ENCODE measurements around the gene ZNF490.
"Not testable (repeated sequence)": the region's sequence is repeated elsewhere in the genome, so short reads cannot be mapped to it uniquely, and the experiment has no call there.

The ZNF490 gene

DNA sequence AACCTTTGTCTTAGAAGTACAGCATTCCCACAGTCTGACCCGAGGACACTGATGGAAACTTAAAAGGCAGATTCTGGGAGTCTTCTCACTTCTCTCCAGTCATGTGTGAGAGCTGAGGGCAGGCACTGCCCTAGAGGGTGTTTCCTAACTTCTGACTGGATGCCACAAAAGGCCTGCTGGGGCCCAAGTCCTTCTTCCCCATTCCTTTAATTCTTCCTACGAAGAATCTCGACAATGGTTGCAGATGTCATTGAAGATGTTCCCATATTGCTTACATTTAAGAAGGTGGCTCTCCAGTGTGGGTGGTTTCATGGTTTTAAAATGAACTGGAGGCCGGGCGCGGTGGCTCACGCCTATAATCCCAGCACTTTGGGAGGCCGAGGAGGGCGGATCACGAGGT, 32.0 kb downstream of the ZNF490 start:
- DNase-seq (ENCODE audit: extremely low spot score), result no peak
- ChIA-PET CTCF (interaction anchor here (1.0 kb wide), 1 partner anchor 9 kb away, joined by 3 read pairs; no protein-coding TSS in a partner anchor), POLR2A (no interaction called here)
- no peak for TF ChIP-seq CTCF (IDR thresholded peaks at IDR 0.05; ENCODE audit: control extremely low read depth, extremely low read depth, low read depth, missing control alignments)

GRCh38 chr19:12574036-12574435, 36.6 kb downstream of the ZNF490 start:
- peak; percentile 57 for DNase-seq (ENCODE audit: extremely low spot score)
- TF ChIP-seq CTCF (IDR thresholded peaks at IDR 0.05; ENCODE audit: control extremely low read depth, extremely low read depth, low read depth, missing control alignments), result no peak
- CTCF ChIA-PET, result interaction anchor here (0.9 to 4.4 kb wide), 9 partner anchors 11 to 483 kb away, joined by 3 to 25 read pairs (median 3); partner anchors contain the start of gene FBXW9
- POLR2A ChIA-PET, result interaction anchor here (0.7 kb wide), 2 partner anchors 39 to 79 kb away, joined by 3 to 6 read pairs; no protein-coding TSS in a partner anchor

DNA sequence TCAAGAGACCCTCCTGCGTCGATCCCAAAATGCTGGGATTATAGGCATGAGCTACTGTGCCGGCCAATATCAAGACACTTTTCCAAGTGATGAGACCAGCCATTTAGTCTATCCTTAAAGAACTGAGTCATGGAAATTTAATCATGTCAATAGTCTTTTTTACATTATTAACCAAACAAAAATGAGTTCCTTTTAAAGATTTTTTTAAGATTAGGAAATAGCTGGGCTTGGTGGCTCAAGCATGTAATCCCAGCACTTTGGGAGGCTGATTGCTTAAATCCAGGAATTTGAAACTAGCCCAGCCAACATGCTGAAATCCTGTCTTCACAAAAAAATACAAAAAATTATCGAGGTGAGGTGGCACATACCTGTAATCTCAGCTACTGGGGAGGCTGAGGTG, 42.7 kb downstream of the ZNF490 start:
- CTCF ChIA-PET, result interaction anchor here (1.0 to 6.4 kb wide), 2 partner anchors 103 to 192 kb away, joined by 3 to 31 read pairs; a partner anchor contains a TSS
- no peak for DNase-seq (ENCODE audit: extremely low spot score)
- POLR2A ChIA-PET, result no interaction called here
- no peak for TF ChIP-seq CTCF (IDR thresholded peaks at IDR 0.05; ENCODE audit: control extremely low read depth, extremely low read depth, low read depth, missing control alignments)

- POLR2A ChIA-PET, result interaction anchor here (0.7 kb wide), 1 partner anchor 106 kb away, joined by 4 read pairs; no protein-coding TSS in a partner anchor
- not testable (repeated sequence) for DNase-seq (ENCODE audit: extremely low spot score)
- CTCF ChIA-PET, result interaction anchor here (9.1 kb wide), 1 partner anchor 105 kb away, joined by 93 read pairs; a partner anchor contains a TSS
Measured at GRCh38 chr19:12566380-12566779, 44.2 kb downstream of the ZNF490 start.

DNA sequence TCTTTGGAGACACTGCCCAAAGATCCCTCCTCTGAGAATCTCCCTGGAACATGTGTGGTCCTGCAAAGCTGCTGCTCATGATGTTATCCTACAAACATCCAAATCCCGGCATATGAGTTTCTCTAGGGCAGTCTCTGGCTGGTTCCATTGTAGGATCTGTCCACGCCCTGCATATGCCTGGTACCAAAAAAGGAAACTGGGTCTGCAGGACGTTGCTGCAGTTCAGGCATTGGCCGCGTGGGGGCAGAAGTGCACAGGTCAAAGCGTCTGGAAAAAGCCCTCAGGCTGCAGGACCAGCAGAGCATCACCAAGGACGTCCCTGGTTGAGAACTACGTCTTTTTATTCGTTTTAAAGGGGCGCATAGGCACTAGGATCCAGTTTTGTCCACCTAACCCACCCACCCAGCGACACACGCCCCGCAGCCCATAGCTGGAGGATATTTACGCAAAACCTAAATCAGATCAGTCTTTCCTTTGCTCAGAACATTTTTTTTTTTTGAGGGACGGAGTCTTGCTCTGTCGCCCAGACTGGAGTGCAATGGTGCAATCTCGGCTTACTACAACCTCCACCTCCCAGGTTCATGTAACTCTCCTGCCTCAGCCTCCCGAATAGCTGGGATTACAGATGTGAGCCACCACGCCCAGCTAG, 46.5 kb downstream of the ZNF490 start:
- POLR2A ChIA-PET, result no interaction called here
- peak; percentile 92 for DNase-seq (ENCODE audit: extremely low spot score)

GRCh38 chr19:12555456-12555930, 55.1 kb downstream of the ZNF490 start:
- ChIA-PET CTCF (interaction anchor here (0.9 to 1.5 kb wide), 2 partner anchors 12 to 123 kb away, joined by 3 to 4 read pairs; no protein-coding TSS in a partner anchor), POLR2A (no interaction called here)
- TF ChIP-seq CTCF (IDR thresholded peaks at IDR 0.05; ENCODE audit: control extremely low read depth, extremely low read depth, low read depth, missing control alignments), result no peak
- DNase-seq (ENCODE audit: extremely low spot score), result no peak

More for the DNA sequence above, 46.5 kb downstream of the ZNF490 start:
- CTCF ChIA-PET, result interaction anchor here (0.7 to 9.1 kb wide), 16 partner anchors 10 to 505 kb away, joined by 3 to 93 read pairs (median 4); partner anchors contain the start of genes DHPS, MAN2B1, RNASEH2A and WDR83
- TF ChIP-seq CTCF (IDR thresholded peaks at IDR 0.05; ENCODE audit: control extremely low read depth, extremely low read depth, low read depth, missing control alignments), result peak; percentile 97

All from GM10248 (cell line).